Fibroblast of skin of right quadriceps (primary cell): ENCODE data around the gene HFE.
"Not testable (repeated sequence)": the region's sequence is repeated elsewhere in the genome, so short reads cannot be mapped to it uniquely, and the experiment has no call there.

Experiments
- DNase-seq: peaks from one replicate; pipeline ENCODE4 v3.0.0-alpha.2; 2013

HFE gene

DNA sequence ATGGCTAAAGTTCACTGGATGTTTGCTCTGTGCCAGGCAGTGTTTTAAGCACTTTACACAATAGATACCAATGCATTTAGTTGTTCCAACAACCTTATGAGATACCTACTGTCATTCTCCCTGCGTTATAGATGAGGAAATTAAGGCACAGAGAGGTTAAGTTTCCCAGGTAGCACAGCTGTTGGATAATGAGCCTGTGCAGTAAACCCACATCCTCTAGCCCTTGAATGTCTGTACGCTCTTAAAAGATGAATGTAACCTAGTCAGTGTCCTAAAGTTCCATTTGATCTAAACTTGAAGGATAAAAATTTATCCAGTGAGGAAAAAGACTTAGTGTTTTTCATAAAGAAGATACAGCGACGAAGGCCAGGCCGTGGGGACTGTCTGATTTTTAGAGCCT is 28.0 kb downstream of the HFE start:
- no peak for DNase-seq

DNA sequence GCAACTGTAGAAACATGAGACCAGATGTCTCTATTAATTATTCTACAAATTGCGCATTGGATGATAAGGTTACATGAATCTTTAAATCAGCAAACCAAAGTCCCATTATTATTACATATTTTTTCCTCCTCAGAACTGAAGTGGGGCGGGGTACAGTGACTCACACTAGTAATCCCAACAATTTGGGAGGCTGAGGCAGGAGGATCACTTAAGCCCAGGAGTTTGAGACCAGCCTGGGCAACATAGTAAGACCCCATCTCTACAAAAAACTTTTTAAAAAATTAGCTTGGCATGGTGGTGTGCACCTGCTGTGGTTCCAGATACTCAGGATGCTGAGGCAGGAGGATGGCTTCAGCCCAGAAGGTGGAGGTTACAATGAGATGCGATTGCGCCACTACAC is 29.0 kb downstream of the HFE start:
- DNase-seq = no peak

DNA sequence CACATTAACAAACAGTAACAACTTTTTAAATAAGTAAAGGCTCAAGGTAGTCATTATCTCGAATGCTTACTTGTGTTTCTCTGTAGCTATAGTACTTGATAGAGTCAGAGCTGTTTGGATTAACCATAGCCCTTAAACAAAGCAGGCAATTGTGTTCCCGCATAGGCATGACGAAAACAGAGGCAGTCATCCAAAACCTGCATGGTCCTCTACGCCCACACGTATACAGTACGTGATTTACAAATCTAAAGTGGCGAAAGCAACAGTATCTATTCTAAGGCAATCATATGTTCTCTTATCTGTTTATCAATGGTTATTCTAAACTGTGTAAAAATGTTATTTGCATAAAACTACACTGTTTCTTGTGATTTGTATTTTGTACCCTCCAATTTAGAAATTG is 31.8 kb downstream of the HFE start:
- DNase-seq = no peak

DNA sequence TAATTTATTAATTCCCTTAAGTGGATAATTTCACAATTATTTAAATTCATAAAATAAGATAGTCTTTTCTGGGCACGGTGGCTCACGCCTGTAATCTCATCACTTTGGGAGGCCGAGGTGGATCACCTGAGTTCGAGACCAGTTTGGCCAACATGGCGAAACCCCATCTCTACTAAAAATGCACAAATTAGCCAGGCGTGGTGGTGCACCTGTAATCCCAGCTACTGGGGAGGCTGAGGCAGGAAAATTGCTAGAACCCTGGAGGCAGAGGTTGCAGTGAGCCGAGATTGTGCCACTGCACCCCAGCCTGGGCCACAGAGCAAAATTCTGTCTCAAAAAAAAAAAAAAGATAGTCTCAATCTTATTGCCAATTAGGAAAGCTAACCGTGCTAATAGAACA is 32.9 kb downstream of the HFE start:
- not testable (repeated sequence) for DNase-seq

DNA sequence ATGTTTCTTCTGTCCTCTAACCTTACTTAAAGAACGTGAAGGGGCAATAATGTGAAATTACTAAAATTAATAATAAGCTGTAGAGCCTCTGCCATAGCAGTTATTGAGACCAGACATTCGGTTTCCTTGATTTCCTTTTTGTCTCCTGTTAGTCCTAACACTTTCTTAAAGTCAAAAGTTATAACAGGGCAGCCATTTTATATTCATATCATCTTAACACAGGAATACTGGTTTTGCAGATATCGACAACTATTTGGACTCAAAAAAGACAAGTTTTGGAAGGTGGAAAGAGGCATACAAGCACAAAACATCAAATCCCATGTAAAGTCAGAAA is 33.5 kb downstream of the HFE start:
- DNase-seq = no peak

DNA sequence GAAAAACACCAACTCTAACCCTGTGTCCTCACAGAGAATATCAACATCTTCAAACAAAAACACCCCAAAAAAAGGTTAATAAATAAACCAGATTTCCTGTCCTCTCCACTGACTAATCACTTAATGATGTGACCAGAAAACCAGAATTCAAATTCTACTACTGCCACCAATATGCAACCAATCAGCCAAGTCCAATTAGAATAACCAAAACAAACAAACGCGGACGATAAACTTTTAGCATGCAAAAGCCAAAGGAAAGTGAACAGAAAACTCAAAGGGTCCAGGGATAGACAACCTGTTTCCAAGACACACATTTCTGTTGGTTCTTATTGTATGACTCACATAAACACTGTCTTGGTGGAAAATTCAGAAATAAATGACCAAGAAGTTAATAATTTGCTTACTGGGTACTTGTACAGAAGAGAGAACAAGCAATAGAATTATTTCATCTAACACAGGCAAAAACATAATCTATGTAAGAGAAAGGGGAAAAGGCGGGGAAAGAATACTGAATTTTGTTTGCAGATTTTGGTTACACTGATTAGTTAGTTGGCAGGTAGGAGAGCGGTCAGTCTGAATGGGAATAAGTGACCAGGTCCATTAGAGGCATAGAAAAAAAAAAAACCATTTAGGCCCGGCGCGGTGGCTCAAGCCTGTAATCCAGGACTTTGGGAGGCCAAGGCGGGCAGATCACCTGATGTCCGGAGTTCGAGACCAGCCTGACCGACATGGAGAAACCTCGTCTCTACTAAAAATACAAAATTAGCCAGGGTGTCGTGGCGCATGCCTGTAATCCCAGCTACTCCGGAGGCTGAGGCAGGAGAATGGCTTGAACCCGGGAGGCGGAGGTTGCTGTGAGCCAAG is 34.1 kb downstream of the HFE start:
- peak; percentile 18 for DNase-seq

DNA sequence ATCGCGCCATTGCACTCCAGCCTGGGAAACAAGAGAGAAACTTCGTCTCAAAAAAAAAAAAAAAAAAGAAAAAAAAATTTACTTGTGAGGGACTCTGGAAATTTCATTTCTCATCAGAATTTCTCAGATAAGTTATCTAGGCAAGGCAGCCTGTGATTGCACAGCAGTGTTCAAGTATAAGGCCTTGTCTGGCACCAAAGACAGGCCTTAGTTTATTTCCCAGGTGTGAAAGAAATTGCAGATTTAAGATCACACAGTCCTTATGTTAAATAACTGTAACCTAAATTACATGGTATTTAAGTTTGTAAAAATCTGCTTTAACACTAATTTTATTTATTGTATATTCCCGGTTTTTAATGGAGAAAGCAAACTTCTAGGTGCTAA is 34.8 kb downstream of the HFE start:
- no peak for DNase-seq

DNA sequence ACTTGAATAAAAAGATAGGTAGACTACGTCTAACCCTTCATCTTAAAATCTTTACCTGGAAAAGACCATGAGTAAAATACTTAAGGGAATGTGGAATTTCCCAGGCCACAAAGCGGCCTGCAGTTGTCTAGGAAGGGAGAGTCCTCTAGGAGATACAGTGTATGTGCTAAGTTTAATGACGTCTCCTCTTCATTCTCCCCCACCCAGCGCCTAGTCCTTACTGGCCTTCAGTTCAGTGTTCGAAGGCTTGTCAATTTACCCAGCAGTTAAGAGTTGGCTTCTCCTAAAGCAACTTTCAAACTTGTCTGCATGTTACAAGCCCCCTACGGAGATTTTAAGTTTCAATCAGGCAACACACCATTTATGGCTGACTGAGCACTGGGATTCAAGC is 35.2 kb downstream of the HFE start:
- DNase-seq = no peak

DNA sequence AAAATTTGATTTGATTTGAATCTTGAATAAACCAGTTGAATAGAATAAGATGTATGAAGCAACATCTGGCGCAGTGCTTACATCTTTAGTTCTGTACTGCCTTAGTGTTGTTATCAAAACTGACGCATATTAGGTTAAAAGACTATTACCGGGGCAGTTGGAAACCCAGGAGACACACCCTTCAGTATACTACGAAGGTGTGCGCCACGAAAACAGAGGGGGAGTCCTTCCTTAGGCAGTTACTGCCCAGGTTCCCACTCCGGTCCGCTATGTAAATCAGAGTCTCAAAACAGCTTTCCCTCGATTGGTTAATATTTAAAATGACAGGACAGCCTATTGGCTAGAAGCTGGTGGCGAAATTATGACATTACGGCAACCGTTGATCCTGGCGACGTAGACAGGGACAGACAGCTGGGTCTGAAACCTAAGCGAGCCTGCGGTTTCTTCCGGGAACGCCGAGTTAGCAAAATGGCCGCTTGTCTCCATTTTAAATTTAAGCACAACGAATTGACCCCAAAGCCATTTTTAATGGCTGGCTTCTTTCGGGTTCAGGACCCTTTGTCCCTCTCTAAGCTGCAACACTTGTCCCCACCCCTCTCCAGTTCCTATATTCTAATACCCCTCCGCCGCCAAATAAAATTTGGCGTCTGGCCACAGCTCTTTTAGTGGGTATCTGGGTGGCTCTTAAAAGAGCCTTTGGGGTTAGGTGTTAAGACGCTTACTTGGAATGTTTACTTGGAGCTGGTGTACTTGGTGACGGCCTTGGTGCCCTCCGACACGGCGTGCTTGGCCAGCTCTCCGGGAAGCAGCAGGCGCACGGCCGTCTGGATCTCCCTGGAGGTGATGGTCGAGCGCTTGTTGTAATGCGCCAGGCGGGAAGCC is 35.8 kb downstream of the HFE start:
- peak; percentile 100 for DNase-seq

DNA sequence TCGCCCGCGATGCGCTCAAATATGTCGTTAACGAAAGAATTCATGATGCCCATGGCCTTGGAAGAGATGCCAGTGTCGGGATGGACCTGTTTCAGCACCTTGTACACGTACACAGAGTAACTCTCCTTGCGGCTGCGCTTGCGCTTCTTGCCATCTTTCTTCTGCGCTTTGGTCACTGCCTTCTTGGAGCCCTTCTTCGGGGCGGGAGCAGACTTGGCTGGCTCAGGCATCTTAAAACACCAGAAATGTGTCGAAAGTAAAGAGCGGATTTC is 36.4 kb downstream of the HFE start:
- no peak for DNase-seq

DNA sequence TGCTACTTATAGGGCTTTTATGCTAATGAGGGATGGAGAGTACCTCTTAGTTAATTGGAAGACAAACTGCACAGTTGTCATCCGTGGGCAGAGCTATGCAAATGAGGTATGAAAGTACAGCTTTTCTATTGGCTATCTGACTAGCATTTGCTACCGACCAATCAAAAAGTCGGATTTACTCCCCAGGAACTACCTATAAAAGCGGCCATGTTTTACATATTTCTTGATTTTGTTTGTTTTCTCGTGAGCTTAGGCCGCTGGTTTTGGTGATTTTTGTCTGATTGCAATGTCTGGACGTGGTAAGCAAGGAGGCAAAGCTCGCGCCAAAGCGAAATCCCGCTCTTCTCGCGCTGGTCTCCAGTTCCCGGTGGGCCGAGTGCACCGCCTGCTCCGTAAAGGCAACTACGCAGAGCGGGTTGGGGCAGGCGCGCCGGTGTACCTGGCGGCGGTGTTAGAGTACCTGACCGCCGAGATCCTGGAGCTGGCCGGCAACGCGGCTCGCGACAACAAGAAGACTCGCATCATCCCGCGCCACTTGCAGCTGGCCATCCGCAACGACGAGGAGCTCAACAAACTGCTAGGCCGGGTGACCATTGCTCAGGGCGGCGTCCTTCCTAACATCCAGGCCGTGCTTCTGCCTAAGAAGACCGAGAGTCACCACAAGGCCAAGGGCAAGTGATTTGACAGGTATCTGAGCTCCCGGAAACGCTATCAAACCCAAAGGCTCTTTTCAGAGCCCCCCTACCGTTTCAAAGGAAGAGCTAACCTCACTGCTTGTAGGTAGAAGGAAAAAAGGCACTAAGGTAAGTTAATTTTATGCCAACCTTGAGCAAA is 36.9 kb downstream of the HFE start:
- peak; percentile 100 for DNase-seq

DNA sequence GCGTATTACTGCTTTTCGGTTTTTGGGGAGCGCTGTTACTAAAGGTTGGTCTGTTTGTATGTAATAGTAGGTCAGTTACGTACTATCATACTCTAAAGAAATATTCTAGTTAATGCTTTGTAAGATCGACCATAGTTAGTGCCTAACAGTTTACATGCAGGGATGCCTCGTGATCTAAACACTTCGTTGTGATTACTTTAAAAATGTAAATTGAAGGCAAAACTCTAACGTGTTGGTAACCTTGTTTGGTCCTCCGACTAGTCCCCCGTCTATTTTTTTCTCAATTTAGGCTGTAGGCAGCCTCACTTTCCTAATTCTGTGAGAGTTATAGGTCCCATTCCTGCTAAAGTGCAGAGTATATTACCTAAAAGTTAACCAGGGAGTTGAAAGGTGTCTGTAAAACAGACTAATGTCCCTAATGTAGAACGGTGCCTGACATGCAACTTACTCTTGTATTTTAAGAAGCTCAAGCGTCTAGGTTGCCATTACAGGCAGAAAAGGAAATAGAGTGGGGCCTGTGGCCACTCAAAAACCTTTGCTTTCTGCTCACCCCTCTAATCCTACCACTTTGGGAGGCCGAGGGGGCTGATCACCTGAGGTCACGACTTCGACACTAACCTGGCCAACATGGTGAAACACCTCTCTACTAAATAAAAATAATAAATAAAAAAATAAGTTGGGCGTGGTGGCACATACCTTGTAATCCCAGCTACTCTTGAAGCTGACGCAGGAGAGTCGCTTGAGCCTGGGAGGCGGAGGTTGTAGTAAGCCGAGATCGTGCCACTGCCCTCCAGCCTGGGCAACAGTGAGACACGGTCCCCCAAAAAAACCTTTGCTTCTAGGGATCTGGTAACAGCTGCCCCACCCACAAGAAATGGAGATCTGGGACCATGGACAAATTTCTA is 37.8 kb downstream of the HFE start:
- DNase-seq = peak; percentile 26

DNA sequence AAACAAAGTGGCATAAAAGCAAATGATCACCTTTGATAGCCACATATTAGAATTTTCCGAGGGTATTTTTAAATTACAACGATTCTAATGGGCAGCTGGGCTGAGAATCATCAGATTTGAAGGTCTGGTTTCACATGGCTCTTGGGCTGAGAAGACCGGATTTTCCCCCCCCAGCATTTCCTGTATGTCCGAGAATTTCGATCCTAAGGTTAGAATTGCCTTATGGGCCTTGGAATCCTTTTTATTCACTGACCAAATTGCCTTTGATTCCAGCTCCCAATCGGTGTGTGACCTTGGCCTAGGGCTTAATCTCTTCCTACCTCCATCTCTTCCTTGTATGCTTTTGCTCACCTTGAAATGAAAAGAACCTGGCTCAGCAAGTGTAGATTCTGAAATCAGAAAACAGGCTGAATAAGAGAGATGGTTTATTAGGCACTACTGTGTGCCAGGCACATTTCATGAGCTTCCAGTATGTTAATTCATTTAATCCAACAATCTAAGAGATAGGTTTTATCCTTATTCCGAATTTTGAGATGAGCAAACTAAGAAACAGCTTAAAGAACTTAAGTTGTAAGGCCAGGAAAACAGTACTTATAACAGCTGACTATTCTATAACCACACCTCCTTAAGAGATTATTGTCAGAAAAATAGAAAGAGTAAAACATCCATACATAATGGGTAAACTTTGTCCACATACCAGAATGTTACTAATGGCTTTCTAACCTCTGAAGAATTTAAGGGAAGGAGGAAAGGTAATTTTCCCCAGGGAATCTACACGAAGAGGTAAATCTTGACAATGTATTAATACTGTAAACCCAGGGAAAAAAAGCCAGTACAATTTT is 39.4 kb downstream of the HFE start:
- DNase-seq = no peak

DNA sequence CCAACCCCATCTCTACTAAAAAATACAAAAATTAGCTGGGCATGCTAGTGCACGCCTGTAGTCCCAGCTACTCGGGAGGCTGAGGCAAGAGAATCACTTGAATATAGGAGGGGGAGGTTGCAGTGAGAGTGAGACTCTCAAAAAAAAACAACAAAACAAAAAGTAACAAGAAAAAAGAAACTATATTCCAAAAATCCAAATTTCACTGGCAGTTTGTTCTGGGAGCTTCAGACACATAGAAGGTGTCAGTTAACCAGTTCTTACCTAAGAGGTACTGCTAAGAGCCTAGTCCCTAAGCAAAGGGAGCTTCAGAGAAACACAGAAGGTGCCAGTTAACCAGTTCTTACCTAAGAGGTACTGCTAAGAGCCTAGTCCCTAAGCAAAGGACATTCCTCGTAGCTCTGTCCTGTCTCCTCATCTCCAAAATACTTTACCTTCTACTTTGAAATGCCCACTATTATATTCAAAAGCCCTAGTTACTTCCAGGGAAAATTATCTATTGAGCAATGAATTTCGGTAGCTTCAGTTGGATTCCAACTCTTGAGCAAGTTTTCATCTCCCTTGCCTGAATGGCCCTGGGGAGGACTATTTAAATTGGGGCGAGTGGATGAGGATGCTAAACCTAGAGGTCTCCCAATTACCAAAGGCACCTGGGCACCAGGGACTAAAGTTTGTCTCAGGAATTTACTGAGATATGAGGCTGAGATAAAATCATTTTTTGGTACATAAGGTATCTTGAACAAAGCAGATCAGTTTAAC is 41.0 kb downstream of the HFE start:
- no peak for DNase-seq

DNA sequence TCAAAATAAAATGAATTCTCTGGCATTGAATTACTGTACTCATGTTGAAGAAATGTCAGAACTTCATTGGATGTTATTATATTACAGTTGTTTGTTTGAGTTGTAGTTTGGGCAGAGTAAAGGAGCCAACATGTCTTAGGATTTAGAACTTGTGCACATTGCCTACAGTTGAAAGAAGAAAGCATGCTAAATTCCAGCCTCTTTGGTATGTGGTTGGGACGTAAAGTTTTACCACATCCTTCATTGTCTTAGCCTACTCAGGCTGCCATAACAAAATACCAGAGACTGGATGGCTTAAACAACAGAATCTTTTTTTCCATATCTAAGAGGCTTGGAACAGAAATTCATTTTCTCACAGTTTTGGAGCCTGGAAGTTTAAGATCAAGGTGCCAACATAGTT is 42.4 kb downstream of the HFE start:
- peak; percentile 32 for DNase-seq

DNA sequence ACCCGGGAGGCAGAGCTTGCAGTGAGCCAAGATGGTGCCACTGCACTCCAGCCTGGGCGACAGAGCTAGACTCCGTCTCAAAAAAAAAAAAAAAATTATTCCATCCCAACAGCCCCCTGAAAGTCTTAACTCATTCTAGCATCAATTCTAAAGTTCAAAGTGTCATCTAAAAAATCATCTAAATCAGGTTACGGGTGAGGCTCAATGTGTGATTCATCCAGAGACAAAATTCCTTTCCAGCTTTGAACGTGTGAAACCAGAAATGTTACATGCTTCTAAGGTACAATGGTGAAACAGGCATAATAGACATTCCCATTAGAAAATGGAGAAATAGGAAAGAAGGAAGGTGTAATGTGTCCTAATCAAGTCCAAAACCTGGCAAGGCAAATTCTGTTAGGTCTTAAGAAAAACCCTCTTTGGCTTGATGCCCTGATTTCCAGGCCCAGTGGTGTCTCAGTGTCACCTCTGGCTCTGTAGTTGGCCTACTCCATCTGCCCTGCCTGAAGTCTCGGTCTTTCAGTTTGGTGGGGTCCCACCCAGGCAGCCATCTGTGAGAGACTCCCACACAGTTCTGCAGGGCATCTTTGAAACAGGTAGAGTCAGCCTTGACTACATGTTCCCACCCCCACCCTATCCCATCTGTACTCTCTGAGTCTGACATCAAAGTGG is 43.5 kb downstream of the HFE start:
- no peak for DNase-seq

DNA sequence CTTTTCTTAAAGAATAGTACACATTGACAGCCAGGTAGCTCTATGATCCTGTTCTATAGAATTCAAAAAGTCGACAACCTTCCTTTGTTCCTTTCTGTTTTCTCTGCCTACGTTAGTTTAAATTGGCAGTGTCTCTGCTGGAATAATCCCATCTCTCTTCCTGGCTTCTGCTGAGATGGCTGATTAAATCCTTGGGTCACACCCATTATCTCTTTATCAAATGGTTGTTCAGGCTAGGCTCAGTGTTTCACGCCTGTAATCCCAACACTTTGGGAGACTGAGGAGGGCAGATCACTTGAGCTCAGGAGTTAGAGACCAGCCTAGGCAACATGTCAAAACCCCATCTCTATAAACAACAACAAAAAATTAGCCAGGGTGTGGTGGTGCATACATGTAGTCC is 44.4 kb downstream of the HFE start:
- DNase-seq = no peak

DNA sequence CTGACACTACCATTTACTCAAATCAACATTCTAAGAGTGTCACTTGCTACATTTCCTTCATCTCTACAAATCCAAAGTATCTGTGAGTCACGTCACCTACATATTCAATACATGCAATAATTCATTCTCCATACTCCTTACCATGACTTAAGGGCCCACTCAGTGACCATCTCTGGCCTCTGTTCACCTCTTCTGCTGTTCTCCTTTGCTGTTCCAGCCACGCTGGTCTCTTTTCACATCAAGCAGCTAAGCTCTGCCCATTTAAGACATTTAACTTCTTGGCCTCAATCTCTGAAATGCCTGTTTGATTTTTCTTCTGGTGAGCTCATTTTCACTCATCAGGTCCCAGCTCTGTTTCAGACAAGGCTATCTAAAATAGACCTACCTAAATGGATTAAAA is 46.5 kb downstream of the HFE start:
- no peak for DNase-seq

DNA sequence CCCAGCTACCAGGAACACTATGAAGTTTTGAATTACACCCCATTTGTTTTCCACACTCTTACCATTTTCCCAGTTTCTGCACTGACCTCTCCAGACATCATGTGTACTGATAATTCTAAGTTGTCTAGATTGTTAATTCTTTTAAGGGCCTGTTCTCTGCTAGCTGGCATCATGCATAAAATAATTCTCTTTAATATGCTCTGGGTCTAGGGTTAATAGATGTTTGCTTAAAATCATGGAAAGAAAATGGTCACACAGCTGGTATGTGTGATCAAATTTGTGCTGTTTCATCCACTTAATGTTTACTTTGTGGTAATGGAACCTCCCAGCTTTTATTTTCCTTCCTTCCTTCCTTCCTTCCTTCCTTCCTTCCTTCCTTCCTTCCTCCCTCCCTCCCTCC is 49.1 kb downstream of the HFE start:
- DNase-seq = no peak

DNA sequence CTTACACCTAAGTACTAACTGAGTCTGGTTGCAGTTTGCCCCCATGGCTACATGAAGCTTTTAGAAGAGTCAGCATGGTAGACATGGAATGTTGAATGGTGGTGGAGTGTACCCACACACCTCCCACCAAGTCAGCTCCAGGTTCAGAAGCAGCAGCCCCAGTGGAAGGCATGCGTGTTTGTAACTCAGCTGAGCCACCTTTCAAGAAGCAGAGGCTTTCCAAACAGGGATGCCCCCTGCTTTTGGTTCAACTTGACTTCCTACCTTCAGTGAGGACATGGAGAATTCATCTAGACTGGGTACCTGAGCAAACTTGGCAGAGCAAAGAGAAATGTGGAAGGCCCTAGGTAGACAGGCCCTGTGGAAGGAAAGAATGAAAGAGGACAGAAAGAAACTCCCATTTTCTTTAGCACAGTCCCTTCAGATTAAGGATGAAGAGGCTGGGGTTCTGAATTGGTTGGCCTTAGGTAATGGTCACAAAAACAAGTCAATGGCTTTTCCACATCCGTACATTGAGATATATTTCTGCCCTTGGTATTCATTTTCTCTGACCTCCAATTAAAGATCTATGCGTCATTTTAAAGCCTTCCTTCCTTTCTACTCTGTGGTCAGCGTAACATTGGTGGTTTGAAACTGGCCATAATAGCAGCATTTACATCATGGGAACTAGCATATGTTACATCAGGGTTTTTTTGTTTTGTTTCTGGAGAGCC is 53.2 kb downstream of the HFE start:
- no peak for DNase-seq
